ENCODE measurements around the gene SWAP70. TPM values are rescaled to one million over a fixed set of nuclear protein-coding genes. Genes with fewer than 3 reads are reported as not detected.

Gene SWAP70
- total and polyA plus RNA-seq, 2 of the 8 experiments (the other 6 are each of a cell fraction or from before 2014, with no cell fraction given): 14.8 to 37.5 TPM

GRCh38 chr11:9763301-9763700 lies 99.4 kb downstream of the SWAP70 start:
- Histone ChIP-seq H3K23me2 (ENCODE audit: low read depth, low read length) (peaks cover 2% of the 10 kb centered on the region), H4K20me1 (replicated peaks in 1 of 2; ENCODE audit: control insufficient read depth in 1 of 2, insufficient read depth in 2 of 2, low read length in 2 of 2) (no peaks in the 10 kb centered on the region), H3K79me2 (ENCODE audit: control insufficient read depth in 1 of 2, insufficient read depth in 2 of 2, low read length in 2 of 2) (no peaks in the 10 kb centered on the region), H3K56ac (replicated peaks; ENCODE audit: insufficient read length, low read depth, low read length) (no peak overlapping the region), H3K18ac (ENCODE audit: extremely low read depth, low read length) (no peak overlapping the region), H3K4me1 (replicated peaks in 1 of 4; ENCODE audit: control insufficient read depth in 3 of 4, insufficient read depth in 4 of 4, low read length in 3 of 4) (peaks cover 0 to 27% (median 15%) of the 10 kb centered on the region in 4 experiments; a peak in 5 of 7 replicates), H4K91ac (replicated peaks; ENCODE audit: insufficient read length, low read length) (no peak overlapping the region), H3K27me3 (replicated peaks in 1 of 4; ENCODE audit: control insufficient read depth in 3 of 4, extremely low read depth in 1 of 4, insufficient read depth in 3 of 4, low read length in 3 of 4) (no peaks in the 10 kb centered on the region), H4K8ac (ENCODE audit: extremely low read depth, insufficient read depth, low read length) (no peak overlapping the region), H2BK12ac (ENCODE audit: low read depth, low read length) (no peak overlapping the region), H3K79me1 (ENCODE audit: low read depth, low read length) (no peaks in the 10 kb centered on the region), H3K4me2 (ENCODE audit: insufficient read depth in 1 of 2, low read depth in 2 of 2, low read length in 2 of 2) (no peak overlapping the region), H3K27ac (ENCODE audit: low read depth, low read length) (no peak overlapping the region), H3K36me3 (ENCODE audit: control insufficient read depth in 2 of 4, insufficient read depth in 4 of 4, low read length in 3 of 4) (no peaks in the 10 kb centered on the region), H4K5ac (ENCODE audit: insufficient read length, low read depth, low read length) (no peak overlapping the region), H2AFZ (ENCODE audit: low read length) (no peak overlapping the region), H3K14ac (ENCODE audit: insufficient read length) (no peak overlapping the region), H2BK15ac (ENCODE audit: low read length) (no peak overlapping the region), H3K23ac (ENCODE audit: insufficient read length) (no peak overlapping the region), H2BK5ac (ENCODE audit: low read depth, low read length) (no peak overlapping the region), H3K9me3 (ENCODE audit: insufficient read depth in 2 of 2, low read depth in 1 of 2, low read length in 1 of 2) (no peaks in the 10 kb centered on the region), H2BK20ac (ENCODE audit: low read length) (no peak overlapping the region), H2AK5ac (ENCODE audit: low read depth, low read length) (no peak overlapping the region), H3K4me3 (ENCODE audit: extremely low read depth in 1 of 4, insufficient read depth in 2 of 4, low read depth in 3 of 4, low read length in 4 of 4) (no peak overlapping the region), H2BK120ac (replicated peaks; ENCODE audit: low read depth, low read length) (no peak overlapping the region), H3K4ac (replicated peaks; ENCODE audit: insufficient read length, low read depth, low read length) (no peak overlapping the region), H3K9ac (replicated peaks in 1 of 4; ENCODE audit: extremely low read depth in 1 of 4, low read depth in 3 of 4, low read length in 3 of 4) (no peak overlapping the region)
- WGBS, 2 experiments (ENCODE audit: extremely low coverage in 1 of 2, insufficient coverage in 1 of 2, insufficient read length in 1 of 2, insufficient replicate concordance in 2 of 2, low coverage in 1 of 2, low lambda C conversion rate in 2 of 2, missing lambda C conversion rate in 1 of 2): 100% methylated on average over 1 of the region's 1 CpG; no CpG with 5 or more reads in 1 of the 2 experiments
- FAIRE-seq: no peak
- POLR2A ChIA-PET (ENCODE audit: partially characterized antibody): interaction anchor here (1.0 kb wide), 1 partner anchor 15 kb away, joined by 3 read pairs; no protein-coding TSS in a partner anchor
- no peak for TF ChIP-seq ZNF274 (IDR thresholded peaks at IDR 0.05; ENCODE audit: borderline replicate concordance, extremely low read depth, low read length)
- TF ChIP-seq GTF2F1 (IDR thresholded peaks at IDR 0.05; ENCODE audit: borderline replicate concordance, low read depth, low read length): no peak
- no peak for TF ChIP-seq KDM1A (IDR thresholded peaks at IDR 0.05; ENCODE audit: borderline replicate concordance, low read length)
- no peak for TF ChIP-seq HDAC2 (IDR thresholded peaks at IDR 0.05; ENCODE audit: borderline replicate concordance in 1 of 2, low read depth in 2 of 2, low read length in 2 of 2)
- TF ChIP-seq CEBPB (IDR thresholded peaks at IDR 0.05; ENCODE audit: low read depth, low read length): no peak
- TF ChIP-seq BCL11A (IDR thresholded peaks at IDR 0.05; ENCODE audit: low read depth in 2 of 2, low read length in 2 of 2): no peak
- TF ChIP-seq RBBP5 (IDR thresholded peaks at IDR 0.05; ENCODE audit: borderline replicate concordance, low read depth, low read length): no peak
- no peak for TF ChIP-seq POU5F1 (IDR thresholded peaks at IDR 0.05; ENCODE audit: low read depth, low read length)
- TF ChIP-seq SIN3A (conservative IDR thresholded peaks at IDR 0.05 in 1 of 2, IDR thresholded peaks at IDR 0.05 in 1 of 2; ENCODE audit: low read depth in 1 of 2, low read length in 2 of 2): no peak
- no peak for TF ChIP-seq SP4 (IDR thresholded peaks at IDR 0.05; ENCODE audit: low read length)
- TF ChIP-seq SRF (IDR thresholded peaks at IDR 0.05; ENCODE audit: low read depth, low read length): no peak
- CTCF ChIA-PET (ENCODE audit: partially characterized antibody): interaction anchor here (0.9 to 1.6 kb wide), 3 partner anchors 15 to 220 kb away, joined by 3 to 5 read pairs (median 4); no protein-coding TSS in a partner anchor
- DNase-seq (ENCODE audit: low read depth in 1 of 2, low spot score in 2 of 2): no peak
